Limb (tissue), 2 donors: Measurements from ENCODE around the gene GAD1.
A peak's percentile ranks its signal among the peaks of the same experiment; 100 is the strongest.

Source experiments
- DNase-seq, 2 donors: peaks; one replicate each; pipeline ENCODE4 v3.0.0-alpha.2; 2016; ENCODE audit errors: extremely low spot score in 2 of 2

Gene GAD1

DNA sequence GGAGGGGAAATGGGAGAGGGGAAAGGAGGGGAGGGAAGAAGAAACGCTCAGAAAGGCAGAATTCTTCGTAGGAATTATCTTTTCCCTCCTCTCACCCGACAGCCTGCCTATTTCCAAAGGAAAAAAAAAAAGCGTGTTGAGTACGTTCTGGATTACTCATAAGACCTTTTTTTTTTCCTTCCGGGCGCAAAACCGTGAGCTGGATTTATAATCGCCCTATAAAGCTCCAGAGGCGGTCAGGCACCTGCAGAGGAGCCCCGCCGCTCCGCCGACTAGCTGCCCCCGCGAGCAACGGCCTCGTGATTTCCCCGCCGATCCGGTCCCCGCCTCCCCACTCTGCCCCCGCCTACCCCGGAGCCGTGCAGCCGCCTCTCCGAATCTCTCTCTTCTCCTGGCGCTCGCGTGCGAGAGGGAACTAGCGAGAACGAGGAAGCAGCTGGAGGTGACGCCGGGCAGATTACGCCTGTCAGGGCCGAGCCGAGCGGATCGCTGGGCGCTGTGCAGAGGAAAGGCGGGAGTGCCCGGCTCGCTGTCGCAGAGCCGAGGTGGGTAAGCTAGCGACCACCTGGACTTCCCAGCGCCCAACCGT is at the start of gene GAD1:
Gene GAD1, plus strand, starts transcription at position 384 of the 589 bp plus-strand sequence. CDS start 1,705 bp downstream, outside the sequence.
- peak in 1 of 2 donors; percentile 78 for DNase-seq

DNA sequence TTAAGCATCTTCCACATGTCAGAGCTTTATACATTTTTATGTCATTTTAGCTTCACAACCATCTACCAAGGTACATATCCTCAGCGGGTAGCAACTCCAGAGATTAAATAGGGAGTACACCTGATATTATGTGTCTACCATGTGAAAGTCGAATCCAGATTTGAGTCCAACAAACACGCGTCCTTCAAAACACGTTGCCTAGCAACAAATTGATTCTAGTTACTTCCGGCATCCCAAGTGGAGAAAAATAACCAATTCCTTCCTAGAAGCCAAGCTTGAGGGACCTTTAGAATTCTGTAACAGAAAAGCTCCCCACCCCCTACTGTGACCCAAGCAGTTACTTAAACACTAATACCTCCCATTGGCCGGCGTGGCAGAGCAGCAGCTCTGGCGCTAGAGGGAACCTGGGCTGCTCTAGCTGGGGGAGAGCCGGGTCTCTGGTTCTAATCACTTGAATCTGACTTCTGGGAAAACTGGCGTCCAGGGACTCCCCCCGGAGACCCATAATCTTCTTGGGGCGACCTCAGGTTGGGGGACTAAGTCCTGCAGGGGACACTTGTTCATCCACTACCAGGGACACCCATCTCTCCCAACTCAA is 46.6 kb upstream of the GAD1 start, which contains the start of gene ERICH2:
Gene ERICH2, plus strand, starts transcription at position 371 of the 598 bp plus-strand sequence. CDS start 304 bp downstream, outside the sequence.
- peak in 1 of 2 donors; percentile 70 for DNase-seq

DNA sequence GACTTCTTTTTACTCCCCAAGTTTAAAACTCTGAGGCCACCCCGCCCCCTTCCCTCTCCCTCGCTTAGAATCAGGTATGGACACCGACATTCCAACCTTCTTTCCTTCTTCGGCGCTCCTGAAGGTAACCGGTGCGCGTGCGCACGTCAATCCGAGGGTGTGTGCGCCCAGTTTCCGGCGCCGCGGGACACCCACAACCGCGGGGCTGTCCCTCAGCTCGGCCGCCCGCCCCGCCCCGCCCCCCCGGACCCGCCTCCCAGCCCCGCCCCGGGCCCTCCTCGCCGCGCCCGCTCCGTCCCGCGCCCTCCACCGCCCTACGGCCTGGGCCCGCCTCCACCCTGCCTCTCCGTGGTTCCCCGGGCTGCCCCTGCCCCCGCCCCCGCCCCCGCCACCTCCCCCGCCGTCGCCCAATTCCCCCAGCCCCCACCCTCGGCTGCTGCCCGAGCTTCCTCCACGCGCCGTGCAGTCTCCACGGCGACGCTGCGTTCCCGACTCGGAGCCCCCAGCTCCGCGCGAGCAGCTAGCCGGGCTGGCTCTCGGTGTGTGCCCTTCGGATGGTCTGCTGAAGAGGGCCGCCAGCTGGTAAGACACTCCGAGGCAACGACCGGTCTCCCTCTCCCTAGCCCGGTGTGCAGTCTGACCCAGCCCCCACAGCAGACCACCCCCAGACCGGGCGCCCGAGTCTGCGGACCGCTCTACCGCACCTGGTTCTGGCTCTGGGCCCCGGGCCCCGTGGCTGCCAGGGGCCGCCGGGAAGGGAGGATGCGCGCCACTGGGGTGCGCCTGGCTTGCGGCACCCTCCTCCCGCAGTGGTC is 45.9 kb upstream of the GAD1 start:
- DNase-seq = peak; percentile 67 to 86

DNA sequence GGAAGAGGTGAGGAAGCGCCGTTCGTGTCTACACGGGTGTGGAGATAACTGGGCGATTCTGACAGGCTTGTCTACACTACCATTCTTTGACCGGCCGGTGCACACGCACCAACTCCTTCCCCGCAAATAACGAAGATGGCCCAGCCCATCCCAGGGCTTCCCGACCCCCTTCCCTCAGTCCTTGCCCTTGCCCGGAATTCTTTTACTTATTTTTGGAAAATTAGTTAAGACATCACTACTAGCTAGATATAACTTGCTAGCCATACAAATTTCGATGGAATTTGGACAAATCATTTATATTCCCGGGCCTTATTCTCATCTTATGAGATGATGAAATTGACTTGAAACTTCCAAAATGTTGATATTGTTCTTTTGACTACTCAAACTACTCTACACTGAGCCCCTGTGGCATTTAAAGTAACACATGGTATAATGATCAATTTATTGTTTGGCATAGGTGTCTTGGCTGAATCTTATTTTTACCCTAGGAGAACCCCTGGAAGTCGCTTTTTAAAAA is 45.2 kb upstream of the GAD1 start:
- DNase-seq = no peak

DNA sequence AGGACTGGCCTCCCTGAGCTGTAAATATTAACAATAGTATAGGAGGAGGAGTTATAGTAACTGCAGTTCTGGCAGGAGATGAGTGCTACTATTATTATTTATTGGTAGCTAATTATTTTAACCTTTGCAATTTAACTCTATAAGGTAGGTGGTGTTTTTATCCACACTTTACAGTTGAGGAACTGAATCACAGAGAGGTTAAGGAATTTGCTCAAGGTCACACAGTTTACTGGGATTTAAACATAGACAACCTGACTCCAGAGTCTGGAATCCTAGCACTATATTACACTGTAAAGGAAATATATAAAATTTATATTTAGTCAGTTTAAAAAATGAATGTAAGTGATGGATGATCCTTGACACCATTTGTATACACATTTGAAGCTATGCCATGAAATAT is 44.4 kb upstream of the GAD1 start:
- DNase-seq = no peak

DNA sequence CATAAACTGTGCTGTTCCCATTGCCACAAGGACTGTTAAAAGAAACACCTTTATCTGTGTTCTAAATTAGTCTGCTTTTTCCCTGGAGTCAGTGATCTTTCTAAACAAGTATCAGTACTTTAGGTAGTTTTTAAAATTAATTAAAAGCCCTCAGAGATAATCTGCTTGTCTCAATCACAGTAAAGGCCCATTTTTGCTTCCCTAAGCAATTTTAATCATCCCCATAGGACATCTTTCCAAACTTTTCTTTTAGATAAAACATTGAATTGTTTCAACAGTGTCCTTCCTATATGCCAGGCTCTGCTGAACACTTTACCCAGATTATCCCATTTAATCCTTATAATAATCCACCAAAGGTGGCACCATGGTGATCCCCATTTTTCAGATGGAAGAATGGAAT is 42.6 kb upstream of the GAD1 start:
- no peak for DNase-seq

DNA sequence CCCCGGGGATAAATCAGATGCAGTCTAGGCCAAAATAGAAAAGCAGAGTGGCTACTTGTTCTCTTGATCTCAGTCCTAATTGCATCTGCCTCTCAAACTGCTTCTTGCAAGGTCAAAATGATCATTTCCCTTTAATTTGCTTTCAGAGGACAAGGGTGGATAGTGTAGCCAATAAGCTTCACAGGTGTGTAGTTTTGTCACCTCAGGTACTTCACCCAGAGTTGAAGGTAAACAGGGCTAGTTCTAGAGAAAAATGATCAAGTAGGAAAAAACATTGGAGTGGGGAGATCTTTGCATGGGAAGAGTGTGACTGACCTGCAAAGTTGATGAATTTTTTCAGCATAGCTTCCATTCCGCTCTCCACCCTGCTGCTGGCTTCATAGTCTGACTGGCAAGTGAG is 37.8 kb upstream of the GAD1 start:
- DNase-seq = no peak

DNA sequence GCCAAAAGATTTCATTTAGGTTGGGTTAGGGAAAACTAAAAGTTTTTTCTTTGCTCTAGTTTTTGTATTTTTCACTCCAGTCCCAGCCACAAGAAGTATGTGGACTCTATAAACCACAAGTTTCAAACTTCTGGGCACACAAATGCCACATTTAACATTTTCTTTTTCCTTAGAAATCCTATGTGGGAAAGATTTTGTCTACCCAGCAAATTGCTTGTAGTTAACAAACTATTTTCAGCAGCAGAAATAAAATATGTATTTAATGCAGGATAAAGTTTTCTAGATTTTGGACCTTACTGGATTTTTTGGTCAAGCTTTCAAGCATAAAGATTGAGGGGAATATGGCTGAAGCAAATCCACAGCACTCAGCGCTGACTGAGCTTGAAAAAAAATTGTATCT is 37.4 kb upstream of the GAD1 start:
- no peak for DNase-seq

DNA sequence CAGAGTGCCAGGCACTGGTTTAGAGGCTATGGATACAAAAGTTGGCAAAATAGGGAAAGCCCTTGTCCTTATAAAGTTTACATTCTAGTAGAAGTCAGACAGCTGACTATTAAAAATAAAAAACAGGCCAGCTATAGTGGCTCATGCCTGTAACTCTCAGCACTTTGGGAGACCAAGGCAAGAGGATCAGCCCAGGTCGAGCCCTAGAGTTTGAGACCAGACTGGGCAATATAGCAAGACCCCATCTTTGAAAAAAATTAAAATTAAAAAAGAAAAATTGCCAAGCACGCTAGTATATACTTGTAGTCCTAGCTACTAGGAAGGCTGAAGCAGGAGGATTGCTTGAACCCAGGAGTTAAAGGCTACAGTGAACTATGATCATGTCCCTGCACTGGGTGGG is 34.0 kb upstream of the GAD1 start:
- DNase-seq = no peak

DNA sequence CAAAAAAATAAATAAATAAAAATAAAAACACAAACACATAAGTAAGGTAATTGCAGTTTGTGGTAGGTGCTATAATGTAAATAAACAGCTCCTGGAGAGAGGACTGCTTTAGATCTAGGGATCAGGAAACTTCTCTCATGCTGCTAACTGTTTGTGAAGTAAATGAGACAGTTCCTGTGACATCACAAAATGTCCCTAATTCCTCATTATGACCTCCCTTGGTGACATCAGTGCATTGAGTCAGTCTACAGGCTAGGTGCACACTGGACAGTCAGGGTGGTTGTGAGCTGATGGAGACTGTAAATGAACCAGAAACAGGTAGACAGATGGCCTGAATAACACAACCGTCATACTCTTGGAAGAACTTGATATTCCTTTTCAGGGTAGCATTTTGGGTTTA is 33.1 kb upstream of the GAD1 start:
- no peak for DNase-seq

DNA sequence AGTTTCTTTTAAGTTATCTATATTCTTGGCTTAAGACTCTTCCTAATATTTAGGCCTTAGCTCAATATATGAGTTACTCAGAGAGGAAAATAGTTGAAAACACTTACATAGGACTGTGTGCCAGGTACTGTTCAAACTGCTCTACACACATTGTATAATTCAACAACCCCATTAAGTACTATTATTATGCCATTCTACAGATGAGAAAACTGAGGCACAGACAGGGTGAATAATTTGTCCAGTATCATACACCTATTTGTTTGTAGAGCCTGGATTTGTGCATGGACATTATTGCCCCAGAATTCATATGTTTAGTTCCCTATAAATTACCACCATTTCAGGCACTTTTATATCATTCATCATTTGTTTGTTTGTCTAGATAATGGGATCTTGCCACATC is 17.7 kb upstream of the GAD1 start:
- DNase-seq = no peak

DNA sequence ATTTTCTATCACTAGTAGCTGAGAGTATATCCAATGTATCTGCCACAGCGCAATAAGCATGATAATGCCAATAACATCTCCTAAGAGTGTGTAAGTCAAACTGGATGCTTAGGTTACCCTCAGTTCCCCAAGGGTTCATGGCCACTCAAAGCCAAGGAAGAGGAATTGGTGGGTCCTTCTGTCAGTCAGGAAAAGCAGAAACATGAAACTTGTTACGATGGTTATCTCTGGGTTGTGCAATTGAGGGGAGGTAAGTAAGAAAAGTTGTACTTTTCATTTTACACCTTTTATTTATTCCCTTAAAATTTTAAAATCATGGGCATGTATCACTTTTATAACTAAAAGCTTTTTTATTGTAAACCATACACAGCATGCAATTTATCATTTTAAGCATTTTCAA is 10.1 kb upstream of the GAD1 start:
- DNase-seq = no peak

DNA sequence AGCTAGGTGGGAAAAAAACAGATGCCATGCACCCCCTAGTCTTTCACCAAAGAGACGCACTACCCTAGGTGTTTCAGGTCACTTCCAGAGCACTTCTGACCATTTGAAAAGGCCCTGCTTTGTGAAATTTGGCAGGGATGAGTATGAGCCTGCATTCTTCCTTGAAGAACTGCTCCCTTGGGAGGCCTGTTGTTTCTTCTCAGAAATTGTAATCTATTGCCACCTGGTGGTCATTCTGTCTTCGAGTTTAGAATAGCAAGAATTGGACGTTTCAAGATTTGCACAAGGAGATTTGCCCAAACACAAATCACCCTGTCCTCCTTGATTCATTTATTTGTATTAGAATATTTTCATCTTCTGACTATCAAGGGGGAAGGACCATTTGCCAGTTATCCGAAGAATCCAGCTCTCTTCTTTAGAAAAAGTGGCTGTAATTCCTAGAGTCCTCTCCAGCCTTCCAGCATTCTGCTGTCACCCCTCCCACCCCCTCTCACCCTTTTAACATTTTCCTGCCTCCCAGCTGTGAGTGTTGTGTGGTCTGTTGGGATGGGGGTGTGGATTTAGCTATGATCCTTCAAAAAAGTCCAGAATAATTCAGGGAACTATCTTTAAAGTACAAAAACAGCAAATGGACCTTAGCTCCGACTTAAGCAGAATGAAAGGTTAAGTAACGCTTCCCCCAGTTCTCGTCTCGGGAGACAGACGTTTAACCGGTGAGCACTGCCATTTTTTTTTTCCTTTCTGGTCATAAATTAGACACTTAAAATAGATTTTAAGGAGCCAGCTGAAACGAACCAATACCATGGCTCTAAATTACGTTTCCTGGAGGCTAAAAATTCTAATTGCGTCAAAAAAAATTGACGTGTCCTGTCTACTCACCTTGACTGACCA is 3.7 kb upstream of the GAD1 start:
- DNase-seq = peak; percentile 59 to 90

DNA sequence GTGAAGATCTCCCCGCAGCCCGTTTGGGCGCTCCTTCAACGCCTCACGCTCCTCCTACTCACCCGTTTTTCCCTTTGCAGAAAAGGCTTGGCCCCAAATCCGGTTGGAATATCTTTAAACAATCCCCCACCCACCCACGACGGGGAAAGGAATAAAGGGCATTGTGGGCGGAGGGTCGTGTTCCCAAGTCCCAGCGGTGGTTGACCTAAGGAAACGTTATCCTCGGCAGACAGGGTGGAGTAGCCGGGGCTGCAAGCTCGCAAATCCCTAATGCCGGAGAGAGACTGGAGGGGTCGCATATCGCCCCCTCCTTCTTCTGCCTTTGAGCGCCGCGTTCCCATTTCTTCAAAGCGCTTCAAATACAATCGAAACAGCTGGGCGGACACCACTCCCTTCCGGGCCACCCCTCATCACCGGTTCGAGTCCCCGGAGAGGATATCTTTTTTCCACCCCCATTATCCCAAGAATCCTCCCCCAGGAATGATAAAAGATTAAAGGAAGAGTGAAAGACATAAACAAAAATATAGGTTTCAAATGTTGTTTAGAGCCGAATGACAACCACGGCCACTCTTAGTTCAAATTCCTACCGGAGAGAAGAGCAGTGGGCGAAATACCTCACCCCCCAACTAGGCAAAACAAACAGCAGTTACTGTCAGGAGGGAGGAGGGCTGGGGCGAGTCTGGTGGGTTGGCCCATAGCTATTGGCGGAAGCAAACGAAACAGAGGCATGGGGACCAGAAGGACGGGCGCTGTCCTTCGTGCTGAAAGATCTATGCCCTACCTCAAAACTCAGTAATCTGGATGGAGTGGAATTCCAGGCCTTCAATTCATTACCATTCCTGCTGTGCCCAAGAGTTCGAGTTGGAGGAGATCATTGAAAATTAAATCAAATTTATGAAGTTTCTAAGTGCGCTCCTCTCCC is 2.8 kb upstream of the GAD1 start:
- peak; percentile 72 to 78 for DNase-seq

DNA sequence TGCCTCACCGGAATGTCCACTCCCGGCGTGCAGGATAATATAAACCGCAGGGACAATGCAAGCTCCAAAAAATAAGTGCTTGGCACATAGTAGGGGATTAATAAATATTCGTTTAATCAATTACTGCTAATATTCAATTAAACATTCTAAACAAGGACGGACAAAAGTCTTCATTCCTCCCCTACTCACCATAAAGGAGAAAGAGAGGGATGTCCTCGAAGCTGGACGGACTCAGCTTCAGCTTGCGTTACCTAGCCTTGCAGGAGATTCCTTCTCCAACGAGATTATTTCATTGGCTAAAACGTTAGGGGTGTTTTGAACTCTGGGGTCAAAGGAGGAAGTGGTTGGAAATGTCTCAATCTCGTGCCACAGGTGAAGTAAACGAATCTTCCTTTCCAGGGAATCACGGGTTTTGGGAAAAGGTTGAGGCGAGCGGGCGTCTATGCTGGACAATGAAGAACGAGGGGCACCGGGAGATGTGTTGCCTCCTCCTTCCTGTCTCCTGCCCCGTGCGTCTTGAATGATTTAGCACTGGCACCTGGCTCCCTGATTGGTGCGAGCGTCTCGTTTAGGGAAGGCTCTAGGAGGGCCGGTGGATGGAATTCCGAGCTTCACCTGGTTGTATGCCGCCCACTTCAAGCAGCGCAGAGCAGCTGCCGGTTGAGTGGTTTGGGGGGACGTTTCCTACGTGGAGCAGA is 2.0 kb upstream of the GAD1 start:
- no peak for DNase-seq

DNA sequence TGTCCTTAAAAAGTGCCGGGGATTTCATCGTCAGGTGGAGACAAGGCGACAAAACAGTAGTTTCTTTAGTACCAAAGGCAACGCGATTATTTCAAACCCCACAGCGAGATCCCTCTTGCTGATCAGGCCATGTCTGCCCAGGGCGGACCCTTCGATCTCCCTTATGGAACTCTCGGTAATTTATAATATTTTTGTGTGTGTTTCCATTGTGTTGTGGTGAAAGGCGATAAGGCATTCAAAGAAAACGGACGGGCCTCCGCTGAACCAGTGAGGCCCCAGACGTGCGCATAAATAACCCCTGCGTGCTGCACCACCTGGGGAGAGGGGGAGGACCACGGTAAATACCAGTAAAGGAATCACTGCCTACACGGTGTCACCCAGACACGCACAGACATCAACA is 1.4 kb upstream of the GAD1 start:
- no peak for DNase-seq

DNA sequence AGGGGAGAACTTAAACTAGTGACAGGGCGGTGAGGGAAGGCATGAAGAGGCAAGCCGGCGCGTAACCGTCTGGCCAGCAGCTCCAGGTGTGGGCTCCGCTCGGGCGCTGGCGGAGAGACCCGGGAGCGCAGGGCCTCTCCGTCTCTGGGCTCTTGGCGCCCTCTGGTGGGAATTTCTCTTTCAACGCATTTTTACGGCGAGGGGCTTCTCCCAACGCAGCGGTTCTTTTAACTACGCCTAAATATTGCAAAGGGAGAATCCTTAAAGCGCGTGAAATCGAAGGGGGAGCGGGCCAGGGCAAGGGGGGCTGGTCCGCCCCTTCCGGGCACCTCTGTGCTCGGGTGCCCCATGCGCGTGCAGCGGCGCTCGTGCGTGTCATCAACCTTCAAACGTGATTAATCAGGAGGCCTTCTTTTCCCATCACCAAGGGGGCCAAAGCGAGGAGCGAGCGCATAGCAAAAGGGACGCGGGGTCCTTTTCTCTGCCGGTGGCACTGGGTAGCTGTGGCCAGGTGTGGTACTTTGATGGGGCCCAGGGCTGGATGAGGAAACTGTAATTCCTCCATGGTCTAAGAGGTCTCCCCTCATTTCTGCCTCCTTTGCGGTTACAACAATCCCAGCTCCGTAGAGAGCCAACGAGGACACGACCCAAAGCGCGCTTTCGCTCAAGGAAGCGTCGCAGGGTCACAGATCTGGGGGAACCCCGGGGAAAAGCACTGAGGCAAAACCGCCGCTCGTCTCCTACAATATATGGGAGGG is 762 bp upstream of the GAD1 start:
- DNase-seq = peak; percentile 71 to 88

DNA sequence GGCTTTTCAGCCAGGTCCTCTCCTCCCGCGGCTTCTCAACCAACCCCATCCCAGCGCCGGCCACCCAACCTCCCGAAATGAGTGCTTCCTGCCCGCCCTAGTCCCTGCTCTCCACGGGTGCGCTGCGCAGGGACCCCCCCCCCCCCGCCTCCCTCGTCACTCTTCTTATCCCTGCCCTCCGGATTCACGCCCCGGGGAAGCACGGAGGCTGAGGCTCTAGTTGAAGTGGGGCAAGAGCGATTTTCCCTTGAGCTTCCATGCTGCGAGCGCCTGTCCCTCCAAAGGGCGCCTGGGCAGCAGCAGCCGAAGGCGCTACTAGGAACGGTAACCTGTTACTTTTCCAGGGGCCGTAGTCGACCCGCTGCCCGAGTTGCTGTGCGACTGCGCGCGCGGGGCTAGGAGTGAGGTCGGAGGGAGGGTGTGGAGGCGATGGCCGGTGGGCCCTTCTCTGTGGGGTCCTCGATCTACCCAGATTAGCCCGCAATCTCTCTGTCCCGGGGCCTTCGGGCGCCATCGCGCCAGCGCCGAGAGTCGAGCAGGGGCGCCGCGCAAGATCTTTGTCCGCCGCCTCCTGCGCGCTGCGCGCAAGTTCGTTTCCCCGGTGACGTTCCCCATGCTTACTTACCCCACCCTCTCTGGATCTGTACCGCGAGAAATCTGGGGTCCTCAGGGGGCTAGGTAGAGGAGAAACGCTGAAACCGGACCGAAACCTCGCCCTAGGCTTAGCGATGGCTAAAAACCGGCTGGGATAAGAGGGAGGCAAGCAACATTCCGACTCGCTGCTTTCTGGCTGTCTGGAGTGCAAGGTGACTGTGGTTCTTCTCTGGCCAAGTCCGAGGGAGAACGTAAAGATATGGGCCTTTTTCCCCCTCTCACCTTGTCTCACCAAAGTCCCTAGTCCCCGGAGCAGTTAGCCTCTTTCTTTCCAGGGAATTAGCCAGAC is 677 bp downstream of the GAD1 start:
- DNase-seq = peak in 1 of 2 donors; percentile 64
